Adipose tissue (tissue), 3 donors: Measurements from ENCODE around the gene DNER. TPM values are rescaled to one million over a fixed set of nuclear protein-coding genes. Genes with fewer than 3 reads are reported as not detected.

Experiments used
- H3K27ac ChIP-seq: one replicate; pipeline ENCODE4 v1.5.1; 2013; ENCODE audit warnings: low read depth, low read length
- WGBS, 3 donors: extraction: QIAGEN DNeasy Blood & Tissue Kit; methylation state at CpG; one replicate each; pipeline ENCODE4 v1.1.7; 2013; 5-methylcytosine and 5-hydroxymethylcytosine counted together
- polyA plus RNA-seq, 3 donors: library from polyadenylated mRNA; stranded (reverse); fragments of 200-250 nt; gene quantifications; one replicate each; pipeline ENCODE4 v1.2.3, GENCODE V29; 2013
- donor health status: healthy with polysubstance abuse.
- donor health status: Bipolar disorder and iron deficiency.
- donor health status: healthy.

Gene DNER
- polyA plus RNA-seq, 3 donors: 0.30 to 10.8 (median 1.4) TPM

DNA sequence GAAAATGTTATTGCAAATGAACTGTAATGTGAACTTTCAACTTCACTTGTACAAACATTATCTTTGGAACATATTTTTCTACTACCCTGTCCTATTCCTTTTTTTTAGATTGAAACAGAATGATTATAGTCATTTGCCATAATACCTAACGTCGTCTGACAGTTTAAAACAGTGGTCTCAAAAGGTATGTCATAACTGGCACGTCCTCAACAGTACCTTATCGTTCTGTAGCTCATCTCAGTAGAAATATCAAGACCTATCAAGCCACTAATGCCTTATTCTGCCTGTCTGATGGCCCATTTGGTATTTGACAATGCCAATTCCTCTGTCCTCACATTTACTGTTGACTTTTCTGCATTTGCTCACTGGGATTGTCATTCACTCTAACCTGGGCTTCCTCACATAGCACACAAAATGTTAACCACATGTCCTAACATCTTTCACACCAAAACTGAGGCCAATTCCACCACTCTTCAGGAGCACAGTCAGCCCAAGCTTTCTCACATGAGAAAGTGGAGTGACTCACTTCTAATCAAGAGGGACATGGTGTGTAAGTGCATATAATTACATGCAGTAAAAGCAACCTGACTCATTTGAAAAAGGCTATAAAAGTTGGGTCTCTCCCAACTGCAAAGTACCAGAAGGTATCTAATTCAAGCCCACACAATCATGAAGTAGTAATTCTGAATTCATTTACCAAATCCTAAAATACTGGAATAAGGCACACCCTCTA lies 34.8 kb downstream of the DNER start:
- 64 to 90% (median 78%) methylated on average over 4 of the region's 4 CpGs for WGBS, 3 donors
- no peak overlapping the region for H3K27ac ChIP-seq

DNA sequence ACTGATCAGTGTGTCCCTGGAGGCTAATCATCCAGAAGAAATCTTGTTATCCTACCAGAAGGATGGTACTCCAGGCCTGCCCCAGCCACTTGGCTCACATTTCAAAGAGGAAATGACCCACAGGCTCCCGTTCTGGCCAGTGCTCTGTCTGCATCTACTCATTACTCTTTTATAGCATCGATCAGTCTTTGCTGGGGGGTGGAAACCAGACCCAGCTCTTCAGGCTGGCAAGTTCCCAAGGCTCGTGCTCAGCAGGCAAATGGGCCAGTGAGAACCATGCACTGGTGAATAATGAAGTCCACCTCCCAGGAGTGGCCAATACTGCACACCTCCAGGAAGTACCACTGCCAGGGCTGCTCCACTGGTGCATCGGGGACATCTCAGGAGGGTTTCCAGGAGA lies 38.8 kb downstream of the DNER start:
- WGBS, 3 donors: 39 to 42% (median 40%) methylated on average over 4 of the region's 4 CpGs
- H3K27ac ChIP-seq: no peak overlapping the region

DNA sequence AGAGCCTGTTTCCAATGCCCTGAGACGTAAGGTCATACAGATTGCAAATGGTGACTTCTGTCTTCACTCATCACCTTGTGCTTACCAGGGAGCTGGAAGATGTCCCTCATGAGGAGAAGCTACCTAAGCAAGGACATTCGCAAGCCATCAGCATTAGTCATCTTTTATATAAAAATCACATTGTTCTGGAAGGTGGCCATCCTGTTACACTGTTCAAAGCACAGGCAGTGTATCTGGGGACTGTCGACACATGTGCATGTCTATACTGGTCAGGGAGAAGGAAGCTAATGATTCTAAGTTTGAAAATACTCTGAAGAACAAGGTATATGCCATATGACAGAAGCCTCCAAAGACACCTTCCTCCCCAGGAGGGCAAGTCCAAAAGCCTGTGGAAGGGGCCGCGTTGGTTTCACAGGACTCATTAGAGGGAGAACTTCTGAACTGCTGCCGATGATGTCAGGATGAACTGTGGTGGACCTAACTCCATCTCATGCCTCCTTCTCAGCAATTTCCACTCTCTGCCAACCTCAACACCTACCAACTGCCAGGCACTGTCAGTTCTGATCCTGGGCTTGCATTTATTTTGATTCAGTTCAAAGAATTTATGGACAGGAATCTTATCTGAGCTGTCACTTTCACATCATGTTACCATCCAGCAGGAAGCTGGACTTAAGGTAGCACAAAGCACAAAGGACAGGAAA lies 39.4 kb downstream of the DNER start:
- H3K27ac ChIP-seq: no peak overlapping the region
- 78 to 90% (median 87%) methylated on average over 6 of the region's 6 CpGs for WGBS, 3 donors

DNA sequence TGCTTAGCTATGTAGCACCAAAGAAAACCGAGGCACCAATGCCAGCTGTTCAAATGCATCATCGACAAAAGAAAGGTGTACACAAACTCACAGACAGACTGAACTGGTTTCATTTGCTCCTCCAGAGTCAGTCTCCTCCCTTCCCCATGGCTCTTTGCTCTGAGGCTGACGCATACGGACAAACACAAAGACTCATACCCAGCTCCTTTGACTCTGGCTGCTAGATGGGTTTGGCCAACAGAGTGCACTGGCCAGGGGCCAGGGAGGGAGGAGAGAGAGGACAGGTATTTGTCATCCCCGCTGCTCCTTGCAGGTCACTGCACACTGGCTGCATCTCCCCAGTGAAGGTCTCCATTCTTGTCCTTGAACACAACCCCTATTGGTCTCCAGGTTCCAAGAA lies 40.7 kb downstream of the DNER start:
- 84 to 90% (median 87%) methylated on average over 5 of the region's 5 CpGs for WGBS, 3 donors
- H3K27ac ChIP-seq: no peak overlapping the region

DNA sequence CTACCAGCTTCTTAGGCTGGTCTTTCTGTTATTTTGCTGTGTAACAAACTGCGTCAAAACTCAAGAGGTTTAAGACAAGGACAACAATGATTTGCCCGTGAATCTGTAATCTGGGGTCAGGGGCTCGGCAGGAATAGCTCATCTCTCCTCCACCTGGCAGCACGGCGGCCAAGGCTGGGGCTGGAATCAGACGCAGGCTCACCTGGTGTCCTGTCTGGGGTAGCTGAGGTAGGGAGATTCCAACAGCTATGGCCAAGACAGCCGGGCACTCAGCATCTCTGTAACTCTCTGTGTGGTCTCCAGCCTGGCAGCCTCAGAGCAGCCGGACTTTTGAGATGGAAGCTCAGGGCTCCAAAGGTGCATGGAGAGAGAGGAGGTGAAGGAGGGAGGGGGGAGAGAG lies 42.3 kb downstream of the DNER start:
- H3K27ac ChIP-seq: no peak overlapping the region
- WGBS, 3 donors: 55 to 71% (median 67%) methylated on average over 8 of the region's 8 CpGs

DNA sequence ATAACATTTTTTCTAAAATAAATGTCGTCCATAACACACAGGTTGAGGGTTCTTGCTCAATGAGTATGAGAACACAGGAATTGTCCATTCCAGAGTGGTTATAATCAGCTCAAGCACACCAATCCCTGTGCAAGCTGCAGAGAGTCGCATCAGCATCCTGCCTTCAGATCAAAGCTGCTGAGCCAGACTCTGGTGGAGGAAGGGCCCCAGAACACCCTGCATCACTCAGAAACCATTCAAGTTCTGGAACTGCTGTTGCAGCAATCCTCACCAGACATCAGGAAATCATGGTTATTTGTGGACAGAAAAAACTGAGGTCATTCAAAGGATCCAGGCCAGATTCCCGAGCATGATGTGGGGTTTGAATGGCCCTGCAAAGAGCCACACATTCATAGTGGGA lies 44.5 kb downstream of the DNER start:
- WGBS, 3 donors: 55 to 65% (median 61%) methylated on average over 3 of the region's 3 CpGs

DNA sequence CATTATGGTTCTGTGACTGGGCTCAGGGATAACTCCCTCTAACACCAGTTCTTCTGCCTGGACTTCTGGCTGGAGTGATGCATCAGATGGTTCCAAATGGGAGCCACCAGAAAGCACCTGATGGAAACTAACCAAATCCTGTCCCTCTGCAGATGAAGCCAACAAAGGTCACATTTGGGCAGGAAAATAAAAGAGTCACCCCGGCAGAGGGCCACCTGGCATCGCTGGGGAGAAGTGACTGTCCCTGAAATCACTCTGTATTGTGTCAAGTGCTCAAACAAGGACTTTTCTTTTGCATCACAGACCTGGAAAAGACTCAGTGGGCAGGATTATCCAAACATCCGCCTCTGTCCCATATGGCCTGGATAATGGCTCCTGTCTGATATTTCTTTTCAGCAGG lies 47.5 kb downstream of the DNER start:
- no peak overlapping the region for H3K27ac ChIP-seq
- WGBS, 3 donors: 78 to 86% (median 85%) methylated on average over 3 of the region's 3 CpGs

More for the DNA sequence above, 44.5 kb downstream of the DNER start:
- H3K27ac ChIP-seq: no peak overlapping the region

DNA sequence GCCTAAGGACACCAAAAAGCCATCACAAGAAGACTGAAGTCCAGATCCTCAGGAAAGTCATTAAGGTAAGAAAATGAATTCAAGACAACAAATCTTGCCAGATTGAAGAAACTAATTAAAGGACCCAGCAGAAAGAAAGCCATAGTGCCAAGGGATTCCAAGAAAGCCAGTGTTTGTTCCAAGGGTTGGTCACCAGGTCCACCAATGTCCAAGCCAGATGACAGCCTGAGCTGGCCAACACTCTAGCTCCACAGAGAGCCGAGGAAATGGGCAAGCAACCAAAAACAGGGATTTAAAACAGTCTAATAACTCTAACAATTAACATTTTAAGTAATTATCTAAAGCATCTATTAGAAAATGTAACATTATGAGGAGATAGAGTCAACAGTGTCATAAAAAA lies 49.2 kb downstream of the DNER start:
- H3K27ac ChIP-seq: no peak overlapping the region
- WGBS, 3 donors: 41 to 63% (median 48%) methylated on average over 1 of the region's 1 CpG

DNA sequence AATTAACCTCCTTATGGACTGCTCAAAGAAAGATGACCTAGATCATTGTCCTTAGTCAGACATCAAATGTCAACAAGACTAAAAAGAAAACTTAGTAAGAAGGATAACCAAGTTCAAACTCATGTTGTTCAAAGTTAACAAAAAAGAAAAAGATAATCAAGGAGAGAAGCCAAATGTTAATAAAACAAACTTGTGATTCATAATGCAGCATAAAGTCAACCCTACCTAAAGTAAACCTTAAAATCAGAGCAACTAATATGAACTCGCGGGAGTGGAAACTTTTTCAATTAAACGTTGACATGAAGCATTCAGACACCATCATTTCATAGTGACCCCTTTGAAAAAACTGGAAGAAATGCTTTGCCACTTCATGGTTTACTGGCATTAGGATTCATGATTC lies 52.9 kb downstream of the DNER start:
- WGBS, 3 donors: 86 to 89% (median 89%) methylated on average over 3 of the region's 3 CpGs

DNA sequence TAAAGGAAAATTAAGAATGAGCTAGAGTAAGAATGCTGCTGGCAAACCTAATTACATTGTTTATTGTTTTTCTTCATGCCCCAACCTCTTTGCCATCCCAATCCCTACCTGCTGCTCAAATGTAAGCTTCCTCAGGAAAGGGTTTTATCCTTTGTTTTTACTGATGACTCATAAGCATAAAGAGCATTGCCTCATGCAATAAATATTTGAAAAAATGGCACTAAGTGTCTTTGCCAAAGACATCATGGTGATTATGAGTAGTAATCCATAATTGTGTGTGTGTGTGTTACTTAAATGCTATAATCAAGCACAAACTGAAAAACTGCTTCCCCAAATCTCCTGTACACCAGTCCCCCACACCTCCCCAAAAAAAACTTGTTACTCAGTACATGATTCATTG lies 53.4 kb downstream of the DNER start:
- no peak overlapping the region for H3K27ac ChIP-seq

More for the DNA sequence above, 52.9 kb downstream of the DNER start:
- no peak overlapping the region for H3K27ac ChIP-seq

DNA sequence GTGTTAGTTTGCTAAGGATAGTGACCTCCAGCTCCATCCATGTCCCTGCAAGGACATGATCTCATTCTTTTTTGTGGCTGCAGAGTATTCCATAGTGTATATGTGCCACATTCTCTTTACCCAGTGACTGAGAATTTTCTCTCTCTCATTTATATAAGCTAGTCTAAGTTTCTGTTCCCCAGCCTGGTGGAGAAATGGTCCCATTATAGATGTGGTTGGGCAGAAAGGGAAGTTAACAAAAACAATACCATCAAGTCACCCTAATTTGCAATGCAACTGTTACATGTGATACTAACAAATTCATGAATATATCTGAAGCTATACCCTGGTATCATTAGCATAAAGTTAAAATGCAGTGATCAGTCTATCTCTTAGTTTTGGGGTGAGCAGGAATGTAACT lies 54.0 kb downstream of the DNER start:
- no peak overlapping the region for H3K27ac ChIP-seq

DNA sequence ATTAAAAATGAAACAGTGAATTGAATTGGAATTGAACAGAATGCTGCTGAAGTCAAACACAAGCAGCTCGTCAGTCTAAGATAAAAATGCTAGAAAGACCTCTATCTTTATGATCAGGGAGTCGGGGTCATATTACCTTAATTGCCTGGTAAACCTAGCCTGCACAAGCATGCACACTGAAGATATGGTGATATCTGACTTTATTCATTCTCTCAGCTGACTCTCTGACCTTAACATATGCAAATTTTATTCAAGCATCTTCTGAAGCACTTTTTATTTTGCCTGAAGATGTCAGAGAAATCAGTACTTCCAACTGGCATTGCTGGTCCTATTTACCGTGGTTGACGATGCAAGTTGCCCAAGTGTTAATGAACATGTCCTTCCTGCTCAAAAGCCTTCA lies 56.4 kb downstream of the DNER start:
- WGBS, 3 donors: 81 to 89% (median 83%) methylated on average over 4 of the region's 4 CpGs
- H3K27ac ChIP-seq: no peak overlapping the region

DNA sequence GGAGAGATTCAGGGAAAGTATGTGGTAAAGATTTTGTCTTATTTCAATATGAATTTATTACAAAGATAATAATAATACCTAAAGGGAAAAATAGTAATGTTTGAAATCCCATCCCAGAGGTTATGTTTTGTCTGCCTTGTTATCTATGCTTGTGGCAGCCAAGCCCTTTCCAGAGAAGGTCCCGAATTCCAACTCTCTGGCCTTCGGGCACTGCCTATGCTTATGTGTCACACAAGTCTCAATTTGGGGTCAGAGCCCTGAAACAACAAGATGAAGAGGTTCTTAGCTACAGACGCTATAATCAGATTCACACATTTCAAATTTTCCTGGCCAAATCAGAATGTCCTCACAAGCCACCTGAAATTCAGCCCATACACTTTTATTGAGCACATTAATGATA lies 59.9 kb downstream of the DNER start:
- H3K27ac ChIP-seq: no peak overlapping the region
- WGBS, 3 donors: 85 to 94% (median 92%) methylated on average over 3 of the region's 3 CpGs

DNA sequence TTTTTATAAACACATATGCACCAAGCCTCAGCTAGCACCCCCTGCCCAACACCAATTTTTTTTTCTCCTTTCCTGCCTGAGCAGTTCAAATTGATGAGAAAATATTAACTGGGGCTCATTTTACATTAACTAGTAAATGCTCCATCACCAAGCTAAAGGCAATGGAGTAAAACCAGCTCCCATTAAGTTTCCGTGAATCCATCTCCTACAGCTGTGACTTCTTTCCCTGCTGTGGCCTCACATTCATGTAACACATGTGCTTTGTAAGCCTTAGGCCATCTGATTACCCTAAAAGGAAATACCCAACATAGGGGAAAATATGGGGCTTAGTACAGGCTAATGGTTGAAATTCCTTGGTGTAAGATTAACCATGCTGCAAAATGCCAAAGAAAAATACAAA lies 60.8 kb downstream of the DNER start:
- no peak overlapping the region for H3K27ac ChIP-seq
- 80 to 97% (median 88%) methylated on average over 1 of the region's 1 CpG for WGBS, 3 donors

DNA sequence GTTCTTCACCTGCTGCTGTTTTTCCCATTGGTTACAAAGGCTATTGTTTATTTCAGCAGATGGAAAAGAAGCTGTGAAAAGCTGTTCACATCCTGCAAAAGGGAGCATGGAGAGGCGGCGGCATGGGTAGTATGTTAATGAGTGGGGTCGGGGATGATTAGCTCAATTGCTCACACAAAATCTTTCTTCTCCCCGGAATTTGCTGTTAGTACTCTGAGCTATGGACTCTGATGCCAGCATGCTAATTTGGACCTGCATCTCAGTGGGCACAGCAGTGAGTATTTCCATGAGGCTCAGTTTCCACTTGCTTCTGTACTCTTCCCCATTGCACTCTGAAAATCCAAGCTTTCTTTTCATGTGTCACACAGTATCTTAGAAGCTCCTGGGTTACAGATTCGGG lies 61.6 kb downstream of the DNER start:
- 29 to 78% (median 72%) methylated on average over 5 of the region's 5 CpGs for WGBS, 3 donors
- no peak overlapping the region for H3K27ac ChIP-seq

DNA sequence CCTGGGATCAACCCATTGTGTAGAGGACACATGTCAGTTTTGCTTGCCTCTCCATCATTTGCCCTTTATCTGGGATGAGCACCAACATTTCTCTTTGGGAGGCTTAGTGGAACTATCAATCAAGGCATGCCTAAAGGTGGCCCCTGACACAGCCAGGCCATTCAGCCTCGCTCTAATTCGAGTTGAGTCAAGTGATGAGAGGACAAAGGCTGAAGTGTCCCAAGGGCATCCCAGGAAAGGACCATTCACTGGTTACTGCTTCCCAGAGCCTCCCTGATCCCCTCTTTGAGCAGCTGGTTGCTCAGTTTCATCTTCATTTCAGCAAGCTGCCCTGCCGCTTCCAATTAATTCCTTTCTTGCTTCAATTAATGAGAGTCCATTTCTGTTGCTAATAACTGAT lies 63.5 kb downstream of the DNER start:
- WGBS, 3 donors: 83 to 90% (median 86%) methylated on average over 3 of the region's 3 CpGs
- no peak overlapping the region for H3K27ac ChIP-seq

DNA sequence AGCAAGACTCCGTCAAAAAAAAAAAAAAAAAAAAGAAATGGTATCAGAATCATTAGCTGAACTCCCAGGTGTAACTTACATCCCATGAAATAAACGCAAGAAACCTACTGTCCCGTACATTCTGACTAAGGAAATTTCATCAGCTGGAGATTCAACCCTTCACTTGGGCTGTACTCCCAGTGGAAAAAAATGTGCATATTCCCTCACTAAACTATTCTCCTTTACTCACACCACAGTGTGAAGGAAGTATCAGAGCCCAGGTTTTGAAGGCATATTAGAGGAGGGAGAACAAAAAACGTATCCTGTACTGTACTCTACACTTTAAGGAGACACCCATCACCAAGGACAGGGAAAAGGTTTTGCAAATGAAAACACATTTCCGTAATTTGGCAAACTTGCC lies 64.3 kb downstream of the DNER start:
- WGBS, 3 donors: 84 to 88% (median 85%) methylated on average over 4 to 5 of the region's 5 CpGs
- H3K27ac ChIP-seq: no peak overlapping the region

DNA sequence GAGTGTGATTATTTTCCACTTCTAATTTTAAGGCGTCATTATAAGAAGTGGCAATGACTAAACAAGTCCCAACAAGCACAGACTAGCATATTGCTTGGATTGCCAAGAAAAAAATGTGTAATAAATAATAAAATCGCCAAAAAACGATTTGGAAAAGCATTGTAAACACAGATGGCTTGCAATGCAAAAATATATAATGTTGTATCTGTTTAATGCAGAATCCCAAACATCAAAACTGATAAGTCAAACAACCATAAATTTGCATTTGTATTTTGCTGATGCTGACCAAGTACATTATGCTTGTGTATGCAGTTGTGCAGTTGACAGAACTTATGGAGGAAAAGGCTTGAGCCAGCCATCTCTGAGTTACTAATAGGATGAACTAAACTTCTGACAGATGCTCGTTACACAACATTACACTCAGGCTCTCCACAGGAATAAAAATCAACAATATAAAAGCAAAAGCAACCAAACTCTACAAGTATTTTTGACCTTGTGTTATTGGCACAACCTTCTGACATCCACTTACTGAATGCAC lies 68.1 kb downstream of the DNER start:
- H3K27ac ChIP-seq: no peak overlapping the region
- 69 to 80% (median 72%) methylated on average over 4 of the region's 4 CpGs for WGBS, 3 donors

DNA sequence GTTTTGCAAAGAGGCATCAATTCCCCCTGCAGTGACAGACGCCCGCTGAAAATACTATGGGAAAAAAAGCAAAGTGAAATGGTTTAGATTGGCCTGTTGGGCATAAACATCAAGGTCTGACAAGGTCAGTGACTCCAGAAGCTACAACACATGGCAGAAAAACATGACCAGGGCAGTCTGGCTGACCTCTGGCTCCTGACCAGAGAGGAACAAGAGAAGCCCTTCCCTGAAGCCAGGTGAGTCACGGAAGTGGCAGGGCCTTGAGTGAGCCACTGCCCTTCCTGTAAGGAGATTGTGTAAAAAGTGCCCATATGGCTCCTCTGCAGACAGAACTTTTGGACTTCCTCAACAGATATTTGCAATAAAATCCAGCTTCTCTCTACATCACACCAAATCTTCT lies 72.0 kb downstream of the DNER start:
- WGBS, 3 donors: 68 to 83% (median 72%) methylated on average over 3 of the region's 3 CpGs

DNA sequence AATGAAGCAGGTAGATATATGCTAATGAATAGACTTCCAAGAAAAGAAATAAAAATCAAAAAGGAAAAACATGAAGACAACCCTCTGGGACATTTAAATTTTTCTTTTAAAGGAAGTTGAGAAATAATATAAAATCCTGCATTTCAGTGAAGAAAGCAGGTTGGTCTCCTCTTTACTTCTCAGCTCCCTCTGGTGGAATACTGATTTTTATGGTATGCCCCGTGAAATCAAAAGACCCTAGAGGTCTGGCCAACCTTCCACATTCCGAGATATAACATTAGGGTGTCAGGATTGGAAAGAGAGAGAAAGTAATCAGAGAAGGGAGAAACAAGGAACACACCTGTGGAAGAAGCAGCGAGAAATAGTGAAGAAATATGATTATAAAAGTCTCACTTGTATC lies 72.7 kb downstream of the DNER start:
- H3K27ac ChIP-seq: no peak overlapping the region
- WGBS, 3 donors: 59 to 60% (median 59%) methylated on average over 3 of the region's 3 CpGs

More for the DNA sequence above, 72.0 kb downstream of the DNER start:
- H3K27ac ChIP-seq: no peak overlapping the region
